GM23338 (cell line): ENCODE results near the gene GPR135. TPM values are rescaled to one million over a fixed set of nuclear protein-coding genes. Genes with fewer than 3 reads are reported as not detected.

Experiments
- ATAC-seq: fragments of 200-7000 bp; cut with Tn5 transposase; 3 replicates; pipeline ENCODE4 v1.9.1; 2020
- DNase-seq: peaks from one replicate; pipeline ENCODE4 v3.0.0-alpha.2; 2015; ENCODE audit warnings: low spot score
- H2AFZ ChIP-seq: fragments of 200-600 bp; sonication (generic); 2 replicates; pipeline ENCODE4 v1.8.0; 2016; ENCODE audit warnings: antibody characterized with exemption, mild to moderate bottlenecking, moderate library complexity
- H3F3A ChIP-seq: fragments of 200-600 bp; sonication (generic); replicated peaks from 2 replicates; pipeline ENCODE4 v1.8.0; 2017; ENCODE audit warnings: antibody characterized with exemption, mixed run types, low read depth
- H3K27ac ChIP-seq: fragments of 200-600 bp; sonication (generic); 2 replicates; pipeline ENCODE4 v1.6.1; 2016; ENCODE audit warnings: low read depth
- H3K27me3 ChIP-seq: fragments of 200-600 bp; sonication (generic); 2 replicates; pipeline ENCODE4 v1.8.0; 2016; ENCODE audit warnings: mild to moderate bottlenecking, mixed run types, moderate library complexity; ENCODE audit not compliant: insufficient read depth
- H3K36me3 ChIP-seq: fragments of 200-600 bp; sonication (generic); 2 replicates; pipeline ENCODE4 v1.8.0; 2016; ENCODE audit warnings: mild to moderate bottlenecking; ENCODE audit not compliant: insufficient read depth
- H3K4me1 ChIP-seq: fragments of 200-600 bp; sonication (generic); 2 replicates; pipeline ENCODE4 v1.8.0; 2016; ENCODE audit warnings: mild to moderate bottlenecking, moderate library complexity; ENCODE audit not compliant: insufficient read depth
- H3K4me2 ChIP-seq: fragments of 200-600 bp; sonication (generic); 2 replicates; pipeline ENCODE4 v1.7.1; 2017; ENCODE audit warnings: mixed run types
- H3K4me3 ChIP-seq: fragments of 200-600 bp; sonication (generic); 2 replicates; pipeline ENCODE4 v1.6.1; 2016; ENCODE audit warnings: mixed run types
- H3K79me2 ChIP-seq: fragments of 200-600 bp; sonication (generic); replicated peaks from 2 replicates; pipeline ENCODE4 v1.8.0; 2017; ENCODE audit warnings: mild to moderate bottlenecking; ENCODE audit not compliant: insufficient read depth
- H3K9me2 ChIP-seq: fragments of 200-600 bp; sonication (generic); 2 replicates; pipeline ENCODE4 v1.8.0; 2017; ENCODE audit not compliant: insufficient read depth
- H4K20me1 ChIP-seq: fragments of 200-600 bp; sonication (generic); replicated peaks from 2 replicates; pipeline ENCODE4 v1.8.0; 2017; ENCODE audit warnings: mild to moderate bottlenecking; ENCODE audit not compliant: insufficient read depth
- H3K27ac Mint-ChIP-seq: 2 replicates; pipeline ENCODE4 v1.8.0; 2020; ENCODE audit warnings: inconsistent platforms, mild to moderate bottlenecking, moderate library complexity, mixed read lengths
- H3K27me3 Mint-ChIP-seq: 3 replicates; pipeline ENCODE4 v1.8.0; 2022; ENCODE audit warnings: low read depth, mild to moderate bottlenecking, moderate library complexity, mixed read lengths, inconsistent platforms; ENCODE audit not compliant: insufficient read depth, poor library complexity
- H3K36me3 Mint-ChIP-seq: 3 replicates; pipeline ENCODE4 v1.8.0; 2021; ENCODE audit warnings: low read depth, mild to moderate bottlenecking, inconsistent platforms, moderate library complexity, mixed read lengths
- H3K4me1 Mint-ChIP-seq: 3 replicates; pipeline ENCODE4 v1.8.0; 2020; ENCODE audit warnings: mild to moderate bottlenecking, inconsistent platforms, mixed read lengths
- H3K4me3 Mint-ChIP-seq: 3 replicates; pipeline ENCODE4 v1.8.0; 2021; ENCODE audit warnings: moderate library complexity, mild to moderate bottlenecking, inconsistent platforms, mixed read lengths
- H3K9me3 Mint-ChIP-seq: 3 replicates; pipeline ENCODE4 v1.8.0; 2020; ENCODE audit warnings: moderate library complexity, mild to moderate bottlenecking, inconsistent platforms, mixed read lengths
- CREB1 ChIP-seq: fragments of 250-450 bp; sonication (Bioruptor Pico); IDR thresholded peaks from 2 replicates; pipeline ENCODE4 v1.5.0; 2020; ENCODE audit warnings: low read depth, mild to moderate bottlenecking, moderate library complexity
- EZH2phosphoT487 ChIP-seq: fragments of 200-600 bp; sonication (generic); IDR thresholded peaks from one replicate; pipeline ENCODE4 v1.8.1; 2018; ENCODE audit warnings: antibody characterized with exemption; ENCODE audit not compliant: unreplicated experiment
- STAT1 ChIP-seq: IDR thresholded peaks from one replicate; pipeline ENCODE4 v1.6.1; 2016; ENCODE audit warnings: antibody characterized with exemption; ENCODE audit not compliant: unreplicated experiment
- polyA plus RNA-seq: library from polyadenylated mRNA; unstranded; fragments of >200 nt; fragmentation: Nextera tagmentation; extraction: Ambion mirVana; gene quantifications from 2 replicates; pipeline ENCODE4 v1.2.1, GENCODE V29; 2016
- total RNA-seq: library from RNA; depleted of rRNA; stranded (reverse); fragments of >200 nt; shearing (Covaris generic); gene quantifications from 2 replicates; pipeline ENCODE4 v1.2.3, GENCODE V29; 2014
- TF ChIP-seq, protein P1 (sequence below): fragments of 250-450 bp; sonication (Bioruptor Pico); IDR thresholded peaks from 2 replicates; pipeline ENCODE4 v1.5.0; 2020; ENCODE audit warnings: mild to moderate bottlenecking, moderate library complexity
- TF ChIP-seq, protein P2 (sequence below), 2 experiments: fragments of 200-600 bp in 1 of 2; sonication (generic) in 1 of 2; conservative IDR thresholded peaks; 2 replicates each; pipeline versions ENCODE4 v1.5.1 to v1.6.1; 2016 to 2017; ENCODE audit warnings: antibody characterized with exemption in 2 of 2, low read depth in 2 of 2, mild to moderate bottlenecking in 2 of 2, moderate library complexity in 1 of 2

GPR135 gene
- total and polyA plus RNA-seq, 2 experiments from 2014 or later: 0.47 to 2.2 TPM

DNA sequence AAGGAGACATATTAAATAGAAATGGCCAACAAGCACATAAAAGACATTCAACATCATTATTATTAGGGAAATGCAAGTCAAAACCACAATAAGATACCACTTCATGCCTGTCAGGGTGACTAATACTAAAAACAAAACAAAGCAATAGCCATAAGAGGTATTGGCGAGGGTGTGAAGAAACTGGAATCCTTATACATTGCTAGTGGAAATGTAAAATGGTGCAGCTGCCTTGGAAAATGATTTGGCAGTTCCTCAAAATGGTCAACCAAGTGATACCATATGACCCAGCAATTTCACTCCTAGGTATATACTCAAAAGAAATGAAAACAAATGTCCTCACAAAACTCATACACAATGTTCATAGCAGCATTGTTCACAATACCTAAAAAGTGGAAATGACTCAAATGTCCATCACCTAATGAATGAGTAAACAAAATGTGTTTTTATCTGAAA is 27.0 kb downstream of the GPR135 start:
- H3K36me3 ChIP-seq: no peaks in the 10 kb centered on the region
- H3K79me2 ChIP-seq: no peaks in the 10 kb centered on the region
- no peaks in the 10 kb centered on the region for H3K4me1 ChIP-seq
- H3K27ac ChIP-seq: no peak overlapping the region
- TF ChIP-seq EZH2phosphoT487 (no peak), CREB1 (CRISPR knock-in tag) (no peak)
- TF ChIP-seq, protein P1, sequence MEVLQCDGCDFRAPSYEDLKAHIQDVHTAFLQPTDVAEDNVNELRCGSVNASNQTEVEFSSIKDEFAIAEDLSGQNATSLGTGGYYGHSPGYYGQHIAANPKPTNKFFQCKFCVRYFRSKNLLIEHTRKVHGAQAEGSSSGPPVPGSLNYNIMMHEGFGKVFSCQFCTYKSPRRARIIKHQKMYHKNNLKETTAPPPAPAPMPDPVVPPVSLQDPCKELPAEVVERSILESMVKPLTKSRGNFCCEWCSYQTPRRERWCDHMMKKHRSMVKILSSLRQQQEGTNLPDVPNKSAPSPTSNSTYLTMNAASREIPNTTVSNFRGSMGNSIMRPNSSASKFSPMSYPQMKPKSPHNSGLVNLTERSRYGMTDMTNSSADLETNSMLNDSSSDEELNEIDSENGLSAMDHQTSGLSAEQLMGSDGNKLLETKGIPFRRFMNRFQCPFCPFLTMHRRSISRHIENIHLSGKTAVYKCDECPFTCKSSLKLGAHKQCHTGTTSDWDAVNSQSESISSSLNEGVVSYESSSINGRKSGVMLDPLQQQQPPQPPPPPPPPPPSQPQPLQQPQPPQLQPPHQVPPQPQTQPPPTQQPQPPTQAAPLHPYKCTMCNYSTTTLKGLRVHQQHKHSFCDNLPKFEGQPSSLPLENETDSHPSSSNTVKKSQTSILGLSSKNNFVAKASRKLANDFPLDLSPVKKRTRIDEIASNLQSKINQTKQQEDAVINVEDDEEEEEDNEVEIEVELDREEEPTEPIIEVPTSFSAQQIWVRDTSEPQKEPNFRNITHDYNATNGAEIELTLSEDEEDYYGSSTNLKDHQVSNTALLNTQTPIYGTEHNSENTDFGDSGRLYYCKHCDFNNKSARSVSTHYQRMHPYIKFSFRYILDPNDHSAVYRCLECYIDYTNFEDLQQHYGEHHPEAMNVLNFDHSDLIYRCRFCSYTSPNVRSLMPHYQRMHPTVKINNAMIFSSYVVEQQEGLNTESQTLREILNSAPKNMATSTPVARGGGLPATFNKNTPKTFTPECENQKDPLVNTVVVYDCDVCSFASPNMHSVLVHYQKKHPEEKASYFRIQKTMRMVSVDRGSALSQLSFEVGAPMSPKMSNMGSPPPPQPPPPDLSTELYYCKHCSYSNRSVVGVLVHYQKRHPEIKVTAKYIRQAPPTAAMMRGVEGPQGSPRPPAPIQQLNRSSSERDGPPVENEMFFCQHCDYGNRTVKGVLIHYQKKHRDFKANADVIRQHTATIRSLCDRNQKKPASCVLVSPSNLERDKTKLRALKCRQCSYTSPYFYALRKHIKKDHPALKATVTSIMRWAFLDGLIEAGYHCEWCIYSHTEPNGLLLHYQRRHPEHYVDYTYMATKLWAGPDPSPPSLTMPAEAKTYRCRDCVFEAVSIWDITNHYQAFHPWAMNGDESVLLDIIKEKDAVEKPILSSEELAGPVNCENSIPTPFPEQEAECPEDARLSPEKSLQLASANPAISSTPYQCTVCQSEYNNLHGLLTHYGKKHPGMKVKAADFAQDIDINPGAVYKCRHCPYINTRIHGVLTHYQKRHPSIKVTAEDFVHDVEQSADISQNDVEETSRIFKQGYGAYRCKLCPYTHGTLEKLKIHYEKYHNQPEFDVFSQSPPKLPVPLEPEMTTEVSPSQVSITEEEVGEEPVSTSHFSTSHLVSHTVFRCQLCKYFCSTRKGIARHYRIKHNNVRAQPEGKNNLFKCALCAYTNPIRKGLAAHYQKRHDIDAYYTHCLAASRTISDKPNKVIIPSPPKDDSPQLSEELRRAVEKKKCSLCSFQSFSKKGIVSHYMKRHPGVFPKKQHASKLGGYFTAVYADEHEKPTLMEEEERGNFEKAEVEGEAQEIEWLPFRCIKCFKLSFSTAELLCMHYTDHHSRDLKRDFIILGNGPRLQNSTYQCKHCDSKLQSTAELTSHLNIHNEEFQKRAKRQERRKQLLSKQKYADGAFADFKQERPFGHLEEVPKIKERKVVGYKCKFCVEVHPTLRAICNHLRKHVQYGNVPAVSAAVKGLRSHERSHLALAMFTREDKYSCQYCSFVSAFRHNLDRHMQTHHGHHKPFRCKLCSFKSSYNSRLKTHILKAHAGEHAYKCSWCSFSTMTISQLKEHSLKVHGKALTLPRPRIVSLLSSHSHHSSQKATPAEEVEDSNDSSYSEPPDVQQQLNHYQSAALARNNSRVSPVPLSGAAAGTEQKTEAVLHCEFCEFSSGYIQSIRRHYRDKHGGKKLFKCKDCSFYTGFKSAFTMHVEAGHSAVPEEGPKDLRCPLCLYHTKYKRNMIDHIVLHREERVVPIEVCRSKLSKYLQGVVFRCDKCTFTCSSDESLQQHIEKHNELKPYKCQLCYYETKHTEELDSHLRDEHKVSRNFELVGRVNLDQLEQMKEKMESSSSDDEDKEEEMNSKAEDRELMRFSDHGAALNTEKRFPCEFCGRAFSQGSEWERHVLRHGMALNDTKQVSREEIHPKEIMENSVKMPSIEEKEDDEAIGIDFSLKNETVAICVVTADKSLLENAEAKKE (CRISPR knock-in tag): no peak
- H3K27me3 Mint-ChIP-seq: peaks cover 2% of the 10 kb centered on the region
- no peaks in the 10 kb centered on the region for H3K9me2 ChIP-seq
- H3F3A ChIP-seq: no peaks in the 10 kb centered on the region
- no peak overlapping the region for H3K27ac Mint-ChIP-seq
- no peaks in the 10 kb centered on the region for H3K9me3 Mint-ChIP-seq
- H3K4me3 ChIP-seq: no peak overlapping the region
- ATAC-seq: no peak
- no peaks in the 10 kb centered on the region for H3K4me1 Mint-ChIP-seq
- no peak for DNase-seq
- H3K4me2 ChIP-seq: no peak overlapping the region
- no peaks in the 10 kb centered on the region for H3K27me3 ChIP-seq
- H4K20me1 ChIP-seq: no peaks in the 10 kb centered on the region
- no peaks in the 10 kb centered on the region for H3K36me3 Mint-ChIP-seq
- no peak overlapping the region for H2AFZ ChIP-seq
- no peak overlapping the region for H3K4me3 Mint-ChIP-seq

DNA sequence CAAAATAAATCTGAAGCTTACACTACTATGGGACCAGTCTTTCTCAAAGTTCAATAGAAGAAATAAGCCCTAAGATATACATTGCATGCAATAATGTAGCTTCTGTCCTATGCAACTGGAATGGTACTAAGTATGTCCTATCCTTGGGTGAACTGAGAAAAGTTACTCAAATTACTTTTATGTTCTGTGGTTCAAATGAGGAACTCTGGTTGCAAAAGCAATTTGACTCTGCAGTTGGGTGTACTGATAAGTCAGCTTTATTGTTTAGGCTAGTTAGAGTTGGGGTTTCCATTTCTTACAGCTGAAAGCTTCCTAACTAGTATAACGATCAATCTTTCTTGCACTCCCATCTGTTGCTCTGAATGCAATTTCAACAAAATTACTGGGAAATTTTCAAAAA is 29.2 kb downstream of the GPR135 start:
- no peak for ATAC-seq
- no peak for DNase-seq
- H3K4me3 Mint-ChIP-seq: no peak overlapping the region

More for the DNA sequence above, 29.2 kb downstream of the GPR135 start:
- H3K27ac Mint-ChIP-seq: no peak overlapping the region
- Histone ChIP-seq H3K27ac (no peak overlapping the region), H3K9me2 (no peaks in the 10 kb centered on the region), H2AFZ (no peak overlapping the region), H3K4me2 (no peak overlapping the region), H4K20me1 (no peaks in the 10 kb centered on the region), H3K4me3 (no peak overlapping the region), H3K27me3 (no peaks in the 10 kb centered on the region), H3K79me2 (no peaks in the 10 kb centered on the region), H3K36me3 (no peaks in the 10 kb centered on the region), H3K4me1 (no peaks in the 10 kb centered on the region), H3F3A (no peaks in the 10 kb centered on the region)
- H3K36me3 Mint-ChIP-seq: no peaks in the 10 kb centered on the region
- H3K4me1 Mint-ChIP-seq: no peaks in the 10 kb centered on the region
- H3K9me3 Mint-ChIP-seq: no peaks in the 10 kb centered on the region
- no peak for TF ChIP-seq STAT1
- TF ChIP-seq, protein P2, sequence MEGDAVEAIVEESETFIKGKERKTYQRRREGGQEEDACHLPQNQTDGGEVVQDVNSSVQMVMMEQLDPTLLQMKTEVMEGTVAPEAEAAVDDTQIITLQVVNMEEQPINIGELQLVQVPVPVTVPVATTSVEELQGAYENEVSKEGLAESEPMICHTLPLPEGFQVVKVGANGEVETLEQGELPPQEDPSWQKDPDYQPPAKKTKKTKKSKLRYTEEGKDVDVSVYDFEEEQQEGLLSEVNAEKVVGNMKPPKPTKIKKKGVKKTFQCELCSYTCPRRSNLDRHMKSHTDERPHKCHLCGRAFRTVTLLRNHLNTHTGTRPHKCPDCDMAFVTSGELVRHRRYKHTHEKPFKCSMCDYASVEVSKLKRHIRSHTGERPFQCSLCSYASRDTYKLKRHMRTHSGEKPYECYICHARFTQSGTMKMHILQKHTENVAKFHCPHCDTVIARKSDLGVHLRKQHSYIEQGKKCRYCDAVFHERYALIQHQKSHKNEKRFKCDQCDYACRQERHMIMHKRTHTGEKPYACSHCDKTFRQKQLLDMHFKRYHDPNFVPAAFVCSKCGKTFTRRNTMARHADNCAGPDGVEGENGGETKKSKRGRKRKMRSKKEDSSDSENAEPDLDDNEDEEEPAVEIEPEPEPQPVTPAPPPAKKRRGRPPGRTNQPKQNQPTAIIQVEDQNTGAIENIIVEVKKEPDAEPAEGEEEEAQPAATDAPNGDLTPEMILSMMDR (conservative IDR thresholded peaks at IDR 0.05; ENCODE audit: low read depth in 2 of 2): no peak
- no peaks in the 10 kb centered on the region for H3K27me3 Mint-ChIP-seq
